GM23338 (cell line): Measurements from ENCODE around the gene PER2. TPM values are rescaled to one million over a fixed set of nuclear protein-coding genes. Genes with fewer than 3 reads are reported as not detected.

Experiments
- ATAC-seq: fragments of 200-7000 bp; cut with Tn5 transposase; 3 replicates; pipeline ENCODE4 v1.9.1; 2020
- DNase-seq: peaks from one replicate; pipeline ENCODE4 v3.0.0-alpha.2; 2015; ENCODE audit warnings: low spot score
- H2AFZ ChIP-seq: fragments of 200-600 bp; sonication (generic); 2 replicates; pipeline ENCODE4 v1.8.0; 2016; ENCODE audit warnings: antibody characterized with exemption, mild to moderate bottlenecking, moderate library complexity
- H3F3A ChIP-seq: fragments of 200-600 bp; sonication (generic); replicated peaks from 2 replicates; pipeline ENCODE4 v1.8.0; 2017; ENCODE audit warnings: antibody characterized with exemption, mixed run types, low read depth
- H3K27ac ChIP-seq: fragments of 200-600 bp; sonication (generic); 2 replicates; pipeline ENCODE4 v1.6.1; 2016; ENCODE audit warnings: low read depth
- H3K27me3 ChIP-seq: fragments of 200-600 bp; sonication (generic); 2 replicates; pipeline ENCODE4 v1.8.0; 2016; ENCODE audit warnings: mild to moderate bottlenecking, mixed run types, moderate library complexity; ENCODE audit not compliant: insufficient read depth
- H3K36me3 ChIP-seq: fragments of 200-600 bp; sonication (generic); 2 replicates; pipeline ENCODE4 v1.8.0; 2016; ENCODE audit warnings: mild to moderate bottlenecking; ENCODE audit not compliant: insufficient read depth
- H3K4me1 ChIP-seq: fragments of 200-600 bp; sonication (generic); 2 replicates; pipeline ENCODE4 v1.8.0; 2016; ENCODE audit warnings: mild to moderate bottlenecking, moderate library complexity; ENCODE audit not compliant: insufficient read depth
- H3K4me2 ChIP-seq: fragments of 200-600 bp; sonication (generic); 2 replicates; pipeline ENCODE4 v1.7.1; 2017; ENCODE audit warnings: mixed run types
- H3K4me3 ChIP-seq: fragments of 200-600 bp; sonication (generic); 2 replicates; pipeline ENCODE4 v1.6.1; 2016; ENCODE audit warnings: mixed run types
- H3K79me2 ChIP-seq: fragments of 200-600 bp; sonication (generic); replicated peaks from 2 replicates; pipeline ENCODE4 v1.8.0; 2017; ENCODE audit warnings: mild to moderate bottlenecking; ENCODE audit not compliant: insufficient read depth
- H3K9me2 ChIP-seq: fragments of 200-600 bp; sonication (generic); 2 replicates; pipeline ENCODE4 v1.8.0; 2017; ENCODE audit not compliant: insufficient read depth
- H4K20me1 ChIP-seq: fragments of 200-600 bp; sonication (generic); replicated peaks from 2 replicates; pipeline ENCODE4 v1.8.0; 2017; ENCODE audit warnings: mild to moderate bottlenecking; ENCODE audit not compliant: insufficient read depth
- H3K27ac Mint-ChIP-seq: 2 replicates; pipeline ENCODE4 v1.8.0; 2020; ENCODE audit warnings: inconsistent platforms, mild to moderate bottlenecking, moderate library complexity, mixed read lengths
- H3K27me3 Mint-ChIP-seq: 3 replicates; pipeline ENCODE4 v1.8.0; 2022; ENCODE audit warnings: low read depth, mild to moderate bottlenecking, moderate library complexity, mixed read lengths, inconsistent platforms; ENCODE audit not compliant: insufficient read depth, poor library complexity
- H3K36me3 Mint-ChIP-seq: 3 replicates; pipeline ENCODE4 v1.8.0; 2021; ENCODE audit warnings: low read depth, mild to moderate bottlenecking, inconsistent platforms, moderate library complexity, mixed read lengths
- H3K4me1 Mint-ChIP-seq: 3 replicates; pipeline ENCODE4 v1.8.0; 2020; ENCODE audit warnings: mild to moderate bottlenecking, inconsistent platforms, mixed read lengths
- H3K4me3 Mint-ChIP-seq: 3 replicates; pipeline ENCODE4 v1.8.0; 2021; ENCODE audit warnings: moderate library complexity, mild to moderate bottlenecking, inconsistent platforms, mixed read lengths
- H3K9me3 Mint-ChIP-seq: 3 replicates; pipeline ENCODE4 v1.8.0; 2020; ENCODE audit warnings: moderate library complexity, mild to moderate bottlenecking, inconsistent platforms, mixed read lengths
- CTCF ChIP-seq, 2 experiments: fragments of 200-600 bp in 1 of 2; sonication (generic) in 1 of 2; conservative IDR thresholded peaks; 2 replicates each; pipeline versions ENCODE4 v1.5.1 to v1.6.1; 2016 to 2017; ENCODE audit warnings: antibody characterized with exemption in 2 of 2, low read depth in 2 of 2, mild to moderate bottlenecking in 2 of 2, moderate library complexity in 1 of 2
- ETS1 ChIP-seq: IDR thresholded peaks from 2 replicates; pipeline ENCODE4 v1.6.1; 2016; ENCODE audit warnings: antibody characterized with exemption
- EZH2 ChIP-seq: fragments of 200-600 bp; sonication (generic); IDR thresholded peaks from one replicate; pipeline ENCODE4 v1.8.0; 2017; ENCODE audit warnings: antibody characterized with exemption, mild to moderate bottlenecking, low read depth; ENCODE audit not compliant: unreplicated experiment
- JUNB ChIP-seq: IDR thresholded peaks from one replicate; pipeline ENCODE4 v1.6.1; 2016; ENCODE audit warnings: antibody characterized with exemption; ENCODE audit not compliant: unreplicated experiment
- NANOG ChIP-seq: IDR thresholded peaks from 2 replicates; pipeline ENCODE4 v1.6.1; 2016; ENCODE audit warnings: antibody characterized with exemption, borderline replicate concordance
- POLR2AphosphoS5 ChIP-seq: IDR thresholded peaks from 2 replicates; pipeline ENCODE4 v1.6.1; 2016; ENCODE audit warnings: antibody characterized with exemption, low read depth
- STAT1 ChIP-seq: IDR thresholded peaks from one replicate; pipeline ENCODE4 v1.6.1; 2016; ENCODE audit warnings: antibody characterized with exemption; ENCODE audit not compliant: unreplicated experiment
- ZNF331 ChIP-seq: fragments of 250-450 bp; sonication (Bioruptor Pico); IDR thresholded peaks from 2 replicates; pipeline ENCODE4 v1.5.0; 2020; ENCODE audit warnings: low read depth, mild to moderate bottlenecking, moderate library complexity
- polyA plus RNA-seq: library from polyadenylated mRNA; unstranded; fragments of >200 nt; fragmentation: Nextera tagmentation; extraction: Ambion mirVana; gene quantifications from 2 replicates; pipeline ENCODE4 v1.2.1, GENCODE V29; 2016
- total RNA-seq: library from RNA; depleted of rRNA; stranded (reverse); fragments of >200 nt; shearing (Covaris generic); gene quantifications from 2 replicates; pipeline ENCODE4 v1.2.3, GENCODE V29; 2014
- TF ChIP-seq, protein P1 (sequence below): IDR thresholded peaks from one replicate; pipeline ENCODE4 v1.6.1; 2018; ENCODE audit warnings: antibody characterized with exemption; ENCODE audit not compliant: unreplicated experiment

The PER2 gene
- total and polyA plus RNA-seq, 2 experiments from 2014 or later: 2.2 to 4.6 TPM

DNA sequence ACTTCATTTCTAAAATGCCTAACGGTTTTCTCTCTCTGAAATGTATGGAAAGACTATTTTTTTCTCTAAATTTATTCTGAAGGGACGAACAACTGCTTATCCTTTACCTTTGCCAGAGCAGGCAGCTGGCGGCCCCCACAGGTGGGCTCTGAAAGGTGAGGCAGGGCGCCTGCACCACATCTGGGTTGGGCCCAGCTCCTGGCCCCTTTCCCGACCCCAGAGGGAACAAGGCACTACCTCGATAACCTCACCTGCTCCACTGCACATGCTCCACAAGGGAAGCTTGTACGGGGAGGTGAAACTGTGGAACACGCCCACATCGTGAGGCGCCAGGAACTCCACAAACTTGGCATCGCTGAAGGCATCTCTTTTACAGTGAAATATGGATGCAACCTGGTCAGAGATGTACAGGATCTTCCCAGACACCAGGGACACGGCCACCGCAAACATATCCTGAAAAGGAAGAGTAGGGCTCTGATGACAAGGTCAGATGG is 17.3 kb downstream of the PER2 start (continued):
- no peak for TF ChIP-seq ETS1
- TF ChIP-seq NANOG: no peak

GRCh38 chr2:238270606-238271005 is 17.8 kb downstream of the PER2 start:
- Histone ChIP-seq H3K4me2 (no peak overlapping the region), H3K4me1 (no peaks in the 10 kb centered on the region), H4K20me1 (no peaks in the 10 kb centered on the region; the same call in 1 of the 2 replicates), H2AFZ (no peak overlapping the region), H3F3A (no peaks in the 10 kb centered on the region), H3K9me2 (no peaks in the 10 kb centered on the region), H3K27me3 (no peaks in the 10 kb centered on the region), H3K79me2 (no peaks in the 10 kb centered on the region), H3K36me3 (no peaks in the 10 kb centered on the region), H3K4me3 (no peak overlapping the region), H3K27ac (no peak overlapping the region)
- H3K27ac Mint-ChIP-seq: no peak overlapping the region
- peaks cover 2% of the 10 kb centered on the region for H3K27me3 Mint-ChIP-seq
- TF ChIP-seq NANOG: no peak
- TF ChIP-seq STAT1: no peak
- TF ChIP-seq POLR2AphosphoS5: no peak
- TF ChIP-seq CTCF (conservative IDR thresholded peaks at IDR 0.05; ENCODE audit: low read depth in 2 of 2): no peak
- no peak for TF ChIP-seq JUNB
- TF ChIP-seq ZNF331 (CRISPR knock-in tag): no peak
- TF ChIP-seq, protein P1, sequence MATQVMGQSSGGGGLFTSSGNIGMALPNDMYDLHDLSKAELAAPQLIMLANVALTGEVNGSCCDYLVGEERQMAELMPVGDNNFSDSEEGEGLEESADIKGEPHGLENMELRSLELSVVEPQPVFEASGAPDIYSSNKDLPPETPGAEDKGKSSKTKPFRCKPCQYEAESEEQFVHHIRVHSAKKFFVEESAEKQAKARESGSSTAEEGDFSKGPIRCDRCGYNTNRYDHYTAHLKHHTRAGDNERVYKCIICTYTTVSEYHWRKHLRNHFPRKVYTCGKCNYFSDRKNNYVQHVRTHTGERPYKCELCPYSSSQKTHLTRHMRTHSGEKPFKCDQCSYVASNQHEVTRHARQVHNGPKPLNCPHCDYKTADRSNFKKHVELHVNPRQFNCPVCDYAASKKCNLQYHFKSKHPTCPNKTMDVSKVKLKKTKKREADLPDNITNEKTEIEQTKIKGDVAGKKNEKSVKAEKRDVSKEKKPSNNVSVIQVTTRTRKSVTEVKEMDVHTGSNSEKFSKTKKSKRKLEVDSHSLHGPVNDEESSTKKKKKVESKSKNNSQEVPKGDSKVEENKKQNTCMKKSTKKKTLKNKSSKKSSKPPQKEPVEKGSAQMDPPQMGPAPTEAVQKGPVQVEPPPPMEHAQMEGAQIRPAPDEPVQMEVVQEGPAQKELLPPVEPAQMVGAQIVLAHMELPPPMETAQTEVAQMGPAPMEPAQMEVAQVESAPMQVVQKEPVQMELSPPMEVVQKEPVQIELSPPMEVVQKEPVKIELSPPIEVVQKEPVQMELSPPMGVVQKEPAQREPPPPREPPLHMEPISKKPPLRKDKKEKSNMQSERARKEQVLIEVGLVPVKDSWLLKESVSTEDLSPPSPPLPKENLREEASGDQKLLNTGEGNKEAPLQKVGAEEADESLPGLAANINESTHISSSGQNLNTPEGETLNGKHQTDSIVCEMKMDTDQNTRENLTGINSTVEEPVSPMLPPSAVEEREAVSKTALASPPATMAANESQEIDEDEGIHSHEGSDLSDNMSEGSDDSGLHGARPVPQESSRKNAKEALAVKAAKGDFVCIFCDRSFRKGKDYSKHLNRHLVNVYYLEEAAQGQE: no peak
- no peak for TF ChIP-seq ETS1
- TF ChIP-seq EZH2: no peak
- DNase-seq: no peak
- H3K36me3 Mint-ChIP-seq: peaks cover 4% of the 10 kb centered on the region; the same call in 2 of the 3 replicates
- H3K9me3 Mint-ChIP-seq: no peaks in the 10 kb centered on the region
- no peak for ATAC-seq
- no peaks in the 10 kb centered on the region for H3K4me1 Mint-ChIP-seq
- no peak overlapping the region for H3K4me3 Mint-ChIP-seq
